ENCODE measurements around the gene KLF15.

DNA sequence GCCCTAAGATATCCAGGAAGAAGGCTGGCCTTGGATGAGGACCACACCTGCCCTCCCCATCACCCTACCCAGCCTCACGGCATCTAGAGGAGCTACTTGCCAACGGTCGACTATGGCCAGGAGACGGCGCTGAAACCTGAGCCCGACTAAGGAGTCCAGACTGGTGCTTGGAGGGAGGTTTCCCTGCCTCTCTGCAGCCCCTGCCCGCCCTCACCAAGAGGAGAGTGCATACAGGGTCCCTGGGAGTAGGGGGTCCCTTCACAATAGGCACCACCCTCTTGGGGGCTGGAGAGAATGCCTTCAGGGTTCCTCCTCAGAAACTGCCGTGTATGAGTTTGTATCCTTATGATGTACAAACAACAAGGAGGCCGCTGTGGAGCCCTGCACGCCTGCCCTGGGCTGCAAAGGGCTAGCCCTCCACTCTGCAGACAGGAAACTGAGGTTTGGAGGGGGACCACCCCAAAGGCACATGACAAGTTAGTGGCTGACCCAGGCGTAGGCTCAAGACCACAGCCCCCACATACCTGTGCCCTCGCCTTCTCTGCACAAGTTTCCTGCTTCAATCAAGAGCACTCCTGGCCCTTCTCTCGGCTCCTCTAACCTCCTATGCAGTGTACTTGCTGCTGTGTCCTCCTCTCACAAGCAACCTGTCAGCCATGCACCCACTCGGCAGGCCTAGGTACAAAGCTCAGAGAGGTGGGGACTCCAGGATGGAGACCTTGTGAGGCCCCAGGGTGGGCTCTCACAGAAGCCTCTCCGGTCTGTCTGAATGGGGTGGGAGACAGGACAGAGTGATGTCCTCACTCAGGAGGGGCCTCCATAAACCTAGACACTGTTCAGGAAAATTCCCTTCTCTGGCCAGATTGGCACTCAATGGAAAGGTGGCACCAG is 7.4 kb downstream of the KLF15 start:
- TF ChIP-seq POU2F2 (IDR thresholded peaks at IDR 0.05; ENCODE audit: low read depth, low read length) (no peak), POLR2A (IDR thresholded peaks at IDR 0.05; ENCODE audit: low read depth, low read length) (no peak)
